Measurements from ENCODE around the gene WDR81.

The WDR81 gene

GRCh38 chr17:1785930-1786329 lies 61.4 kb downstream of the WDR81 start:
- no peak for DNase-seq

- DNase-seq, result no peak
Measured at GRCh38 chr17:1786708-1787107, 62.2 kb downstream of the WDR81 start.

- DNase-seq, result no peak
Measured at GRCh38 chr17:1787301-1787902, 62.9 kb downstream of the WDR81 start.

Measured in activated naive CD4-positive, alpha-beta T cell treated with anti-CD3 and anti-CD28 coated beads, Interleukin-2, amount 50 U/mL, for 16 hours (primary cell).